Activated CD4-positive, CD25-positive, alpha-beta regulatory T cell (primary cell): Measurements from ENCODE around the gene LPP.

Experiments
- DNase-seq, 4 experiments: peaks; one replicate each; lab custom pipeline; 2025; lab: John Stamatoyannopoulos, UW

LPP gene

GRCh38 chr3:188877381-188877780 is 723.4 kb downstream of the LPP start:
- DNase-seq: no peak

- no peak for DNase-seq
These were observed 724.1 kb downstream of the LPP start for GRCh38 chr3:188878076-188878475.

- no peak for DNase-seq
These were observed 728.1 kb downstream of the LPP start for GRCh38 chr3:188881954-188882641.

GRCh38 chr3:188884299-188885043 is 730.5 kb downstream of the LPP start:
- DNase-seq: no peak

GRCh38 chr3:188888321-188889053 is 734.5 kb downstream of the LPP start:
- DNase-seq: no peak

- no peak for DNase-seq
These were observed 735.1 kb downstream of the LPP start for GRCh38 chr3:188889054-188889491.

- DNase-seq: no peak
These were observed 736.8 kb downstream of the LPP start for GRCh38 chr3:188890572-188891270.

GRCh38 chr3:188899881-188900280 is 745.9 kb downstream of the LPP start:
- DNase-seq: no peak

GRCh38 chr3:188900421-188900951 is 746.5 kb downstream of the LPP start:
- no peak for DNase-seq

GRCh38 chr3:188901126-188901525 is 747.2 kb downstream of the LPP start:
- no peak for DNase-seq

GRCh38 chr3:188901671-188902287 is 747.8 kb downstream of the LPP start:
- DNase-seq: no peak

- no peak for DNase-seq
These were observed 750.7 kb downstream of the LPP start for GRCh38 chr3:188904670-188905069.

GRCh38 chr3:188905547-188905946 is 751.6 kb downstream of the LPP start:
- DNase-seq: no peak

- no peak for DNase-seq
These were observed 752.3 kb downstream of the LPP start for GRCh38 chr3:188906236-188906635.

- DNase-seq: no peak
These were observed 754.3 kb downstream of the LPP start for GRCh38 chr3:188908002-188908850.

GRCh38 chr3:188911026-188911850 is 757.3 kb downstream of the LPP start:
- DNase-seq: no peak

GRCh38 chr3:188913084-188913483 is 759.1 kb downstream of the LPP start:
- DNase-seq: no peak

- no peak for DNase-seq
These were observed 760.6 kb downstream of the LPP start for GRCh38 chr3:188914552-188914951.

GRCh38 chr3:188915127-188915526 is 761.2 kb downstream of the LPP start:
- no peak for DNase-seq

GRCh38 chr3:188916934-188917401 is 763.0 kb downstream of the LPP start:
- no peak for DNase-seq
